HepG2 (cell line): ENCODE measurements around the gene SLC13A5. TPM values are rescaled to one million over a fixed set of nuclear protein-coding genes. Genes with fewer than 3 reads are reported as not detected.

Experiments used
- ELF1 ChIP-seq: sonication (generic); formaldehyde crosslinking; IDR thresholded peaks from 2 replicates; pipeline ENCODE4 v1.4.0; 2020; ENCODE audit warnings: missing genetic modification reagents
- FOXP4 ChIP-seq: sonication (generic); formaldehyde crosslinking; IDR thresholded peaks from 2 replicates; pipeline ENCODE4 v1.4.0; 2020; ENCODE audit warnings: missing genetic modification reagents
- GATAD2A ChIP-seq: IDR thresholded peaks from 2 replicates; pipeline ENCODE4 v1.6.1; 2016
- NR2C2 ChIP-seq: sonication (generic); formaldehyde crosslinking; IDR thresholded peaks from 2 replicates; pipeline ENCODE4 v1.4.0; 2020; ENCODE audit warnings: missing genetic modification reagents, mild to moderate bottlenecking, moderate library complexity, borderline replicate concordance
- NR2F2 ChIP-seq: IDR thresholded peaks from 2 replicates; pipeline ENCODE4 v1.6.1; 2012; ENCODE audit warnings: low read depth, inconsistent platforms, borderline replicate concordance
- NR2F6 ChIP-seq, 2 experiments: IDR thresholded peaks; 2 replicates each; pipeline ENCODE4 v1.6.1; 2016; ENCODE audit warnings: antibody characterized with exemption in 1 of 2, mild to moderate bottlenecking in 1 of 2
- RARA ChIP-seq: IDR thresholded peaks from 2 replicates; pipeline ENCODE4 v1.6.1; 2016; ENCODE audit warnings: missing genetic modification reagents, missing compliant biosample characterization
- RBAK ChIP-seq: sonication (generic); formaldehyde crosslinking; IDR thresholded peaks from 2 replicates; pipeline ENCODE4 v1.5.1; 2020; ENCODE audit warnings: mild to moderate bottlenecking, missing genetic modification reagents
- REPIN1 ChIP-seq: sonication (generic); formaldehyde crosslinking; IDR thresholded peaks from 2 replicates; pipeline ENCODE4 v1.8.0; 2022; ENCODE audit warnings: missing genetic modification reagents, low read depth, mild to moderate bottlenecking, borderline replicate concordance
- RERE ChIP-seq: IDR thresholded peaks from 2 replicates; pipeline ENCODE4 v1.6.1; 2016; ENCODE audit warnings: low read depth, missing genetic modification reagents, missing compliant biosample characterization
- SAP130 ChIP-seq: IDR thresholded peaks from 2 replicates; pipeline ENCODE4 v1.6.1; 2016; ENCODE audit warnings: low read depth
- YEATS4 ChIP-seq: sonication (generic); formaldehyde crosslinking; IDR thresholded peaks from 2 replicates; pipeline ENCODE4 v1.4.0; 2020; ENCODE audit warnings: missing genetic modification reagents, borderline replicate concordance
- ZBTB38 ChIP-seq: sonication (generic); formaldehyde crosslinking; IDR thresholded peaks from 2 replicates; pipeline ENCODE4 v1.5.1; 2020; ENCODE audit warnings: mild to moderate bottlenecking, missing genetic modification reagents
- ZBTB7B ChIP-seq: sonication (generic); formaldehyde crosslinking; IDR thresholded peaks from 2 replicates; pipeline ENCODE4 v1.4.0; 2020; ENCODE audit warnings: missing genetic modification reagents
- ZNF18 ChIP-seq: sonication (generic); formaldehyde crosslinking; IDR thresholded peaks from 2 replicates; pipeline ENCODE4 v1.8.0; 2022; ENCODE audit warnings: mild to moderate bottlenecking, missing genetic modification reagents; ENCODE audit not compliant: insufficient replicate concordance
- ZNF20 ChIP-seq: sonication (generic); formaldehyde crosslinking; IDR thresholded peaks from 2 replicates; pipeline ENCODE4 v1.4.0; 2020; ENCODE audit warnings: mild to moderate bottlenecking, moderate library complexity, missing genetic modification reagents
- ZNF224 ChIP-seq: sonication (generic); formaldehyde crosslinking; IDR thresholded peaks from 2 replicates; pipeline ENCODE4 v1.5.0; 2020; ENCODE audit warnings: mild to moderate bottlenecking, missing genetic modification reagents
- ZNF253 ChIP-seq: sonication (generic); formaldehyde crosslinking; IDR thresholded peaks from 2 replicates; pipeline ENCODE4 v1.8.0; 2022; ENCODE audit warnings: mild to moderate bottlenecking, missing genetic modification reagents, borderline replicate concordance
- ZNF468 ChIP-seq: sonication (generic); formaldehyde crosslinking; IDR thresholded peaks from 2 replicates; pipeline ENCODE4 v1.8.0; 2022; ENCODE audit warnings: mild to moderate bottlenecking, moderate library complexity, missing genetic modification reagents
- ZNF724P ChIP-seq: sonication (generic); formaldehyde crosslinking; IDR thresholded peaks from 2 replicates; pipeline ENCODE4 v1.8.0; 2022; ENCODE audit warnings: missing genetic modification reagents, borderline replicate concordance
- ZNF761 ChIP-seq: sonication (generic); formaldehyde crosslinking; conservative IDR thresholded peaks from 2 replicates; pipeline ENCODE4 v1.4.0; 2020; ENCODE audit warnings: mild to moderate bottlenecking, missing genetic modification reagents
- ZSCAN25 ChIP-seq: sonication (generic); formaldehyde crosslinking; IDR thresholded peaks from 2 replicates; pipeline ENCODE4 v1.8.0; 2022; ENCODE audit warnings: mild to moderate bottlenecking, missing genetic modification reagents
- polyA plus RNA-seq, 8 experiments: library from polyadenylated mRNA; depleted of rRNA in 3 of 8; stranded (reverse) in 7 of 8; unstranded in 1 of 8; fragments of >200 nt; fragmentation: Illumina TruSeq in 4 of 8; extraction: Trizol in 4 of 8; gene quantifications; 2 replicates each; pipeline versions ENCODE4 v1.2.1 to v1.2.3, GENCODE V29; 2011 to 2016; ENCODE audit warnings: low read depth in 4 of 8, missing spikeins in 1 of 8, mixed read lengths in 1 of 8; ENCODE audit not compliant: insufficient read depth in 1 of 8
- total RNA-seq, 5 experiments: library from RNA; depleted of rRNA; stranded (reverse); fragments of >200 nt; fragmentation: Illumina TruSeq; extraction: Trizol; gene quantifications; 2 replicates each; pipeline ENCODE4 v1.2.3, GENCODE V29; 2016; ENCODE audit warnings: low read depth in 1 of 5

Gene SLC13A5
- total and polyA plus RNA-seq, 2 of the 13 experiments (the other 11 are each of a cell fraction or from before 2014, with no cell fraction given): 42.8 to 310 TPM

- TF ChIP-seq ELF1 (CRISPR knock-in tag) (no peak), ZSCAN25 (CRISPR knock-in tag) (peak; percentile 96), ZNF224 (CRISPR knock-in tag) (no peak), ZNF761 (CRISPR knock-in tag) (0 out of 2 replicates have a peak, but pooled peaks have one; percentile 9), ZNF724P (0 out of 2 replicates have a peak, but pooled peaks have one; percentile 38), ZNF253 (CRISPR knock-in tag) (no peak), ZNF468 (no peak), YEATS4 (peak; percentile 19; the same call in 1 of the 2 replicates), SAP130 (0 out of 2 replicates have a peak, but pooled peaks have one; percentile 24), RARA (CRISPR knock-in tag) (peak; percentile 40; the same call in 1 of the 2 replicates), NR2F6 (IDR thresholded peaks at IDR 0.05) (peak; percentile 53; the same call in 1 of the 2 replicates), NR2F6 (CRISPR knock-in tag; IDR thresholded peaks at IDR 0.05) (0 out of 2 replicates have a peak, but pooled peaks have one; percentile 35), ZNF20 (no peak), ZNF18 (CRISPR knock-in tag) (peak; percentile 55), NR2C2 (CRISPR knock-in tag) (peak; percentile 69; the same call in 1 of the 2 replicates), GATAD2A (peak; percentile 48; the same call in 1 of the 2 replicates), RERE (CRISPR knock-in tag) (no peak), REPIN1 (CRISPR knock-in tag) (peak; percentile 23; the same call in 1 of the 2 replicates), ZBTB7B (CRISPR knock-in tag) (peak; percentile 39; the same call in 1 of the 2 replicates), FOXP4 (peak; percentile 35; the same call in 1 of the 2 replicates), NR2F2 (0 out of 2 replicates have a peak, but pooled peaks have one; percentile 27), RBAK (CRISPR knock-in tag) (peak; percentile 91), ZBTB38 (0 out of 2 replicates have a peak, but pooled peaks have one; percentile 21)
Observed at GRCh38 chr17:6704470-6705052, 8.6 kb downstream of the SLC13A5 start (continued).
